KMS-11 (cell line): ENCODE measurements around the gene PMEPA1.
A peak's percentile ranks its signal among the peaks of the same experiment; 100 is the strongest.

Experiments
- H2AFZ ChIP-seq: fragments of 200-600 bp; sonication (generic); 2 replicates; pipeline ENCODE4 v1.6.1; 2016; ENCODE audit warnings: antibody characterized with exemption, mixed run types, low read depth
- H3K27ac ChIP-seq: fragments of 200-600 bp; sonication (generic); 2 replicates; pipeline ENCODE4 v1.6.1; 2016; ENCODE audit warnings: mild to moderate bottlenecking, mixed run types
- H3K27me3 ChIP-seq: fragments of 200-600 bp; sonication (generic); 2 replicates; pipeline ENCODE4 v1.6.1; 2017; ENCODE audit warnings: mild to moderate bottlenecking, low read depth, mixed run types, moderate library complexity; ENCODE audit not compliant: insufficient read depth
- H3K36me3 ChIP-seq: fragments of 200-600 bp; sonication (generic); 2 replicates; pipeline ENCODE4 v1.6.1; 2017; ENCODE audit warnings: mild to moderate bottlenecking, mixed run types; ENCODE audit not compliant: insufficient read depth
- H3K4me1 ChIP-seq: fragments of 200-600 bp; sonication (generic); 2 replicates; pipeline ENCODE4 v1.6.1; 2016; ENCODE audit warnings: mild to moderate bottlenecking, low read depth, mixed run types; ENCODE audit not compliant: poor library complexity, severe bottlenecking
- H3K4me2 ChIP-seq: fragments of 200-600 bp; sonication (generic); 2 replicates; pipeline ENCODE4 v1.7.0; 2016; ENCODE audit warnings: mild to moderate bottlenecking, mixed run types
- H3K4me3 ChIP-seq: fragments of 200-600 bp; sonication (generic); IDR thresholded peaks from 2 replicates; pipeline ENCODE4 v1.6.1; 2017; ENCODE audit warnings: low read depth, low read length, mixed read lengths; ENCODE audit not compliant: insufficient read depth
- H3K79me2 ChIP-seq: fragments of 200-600 bp; sonication (generic); 2 replicates; pipeline ENCODE4 v1.6.1; 2016; ENCODE audit warnings: low read depth, mixed run types; ENCODE audit not compliant: insufficient read depth
- H3K9ac ChIP-seq: fragments of 200-600 bp; sonication (generic); 2 replicates; pipeline ENCODE4 v1.6.1; 2016; ENCODE audit warnings: mild to moderate bottlenecking, mixed run types
- H4K20me1 ChIP-seq: fragments of 200-600 bp; sonication (generic); 2 replicates; pipeline ENCODE4 v1.6.1; 2016; ENCODE audit warnings: mild to moderate bottlenecking, mixed run types; ENCODE audit not compliant: insufficient read depth
- CTCF ChIP-seq: fragments of 200-600 bp; sonication (generic); conservative IDR thresholded peaks from 2 replicates; pipeline ENCODE4 v1.6.1; 2017; ENCODE audit warnings: low read depth, mild to moderate bottlenecking, antibody characterized with exemption, low read length, moderate library complexity, mixed read lengths

Gene PMEPA1

DNA sequence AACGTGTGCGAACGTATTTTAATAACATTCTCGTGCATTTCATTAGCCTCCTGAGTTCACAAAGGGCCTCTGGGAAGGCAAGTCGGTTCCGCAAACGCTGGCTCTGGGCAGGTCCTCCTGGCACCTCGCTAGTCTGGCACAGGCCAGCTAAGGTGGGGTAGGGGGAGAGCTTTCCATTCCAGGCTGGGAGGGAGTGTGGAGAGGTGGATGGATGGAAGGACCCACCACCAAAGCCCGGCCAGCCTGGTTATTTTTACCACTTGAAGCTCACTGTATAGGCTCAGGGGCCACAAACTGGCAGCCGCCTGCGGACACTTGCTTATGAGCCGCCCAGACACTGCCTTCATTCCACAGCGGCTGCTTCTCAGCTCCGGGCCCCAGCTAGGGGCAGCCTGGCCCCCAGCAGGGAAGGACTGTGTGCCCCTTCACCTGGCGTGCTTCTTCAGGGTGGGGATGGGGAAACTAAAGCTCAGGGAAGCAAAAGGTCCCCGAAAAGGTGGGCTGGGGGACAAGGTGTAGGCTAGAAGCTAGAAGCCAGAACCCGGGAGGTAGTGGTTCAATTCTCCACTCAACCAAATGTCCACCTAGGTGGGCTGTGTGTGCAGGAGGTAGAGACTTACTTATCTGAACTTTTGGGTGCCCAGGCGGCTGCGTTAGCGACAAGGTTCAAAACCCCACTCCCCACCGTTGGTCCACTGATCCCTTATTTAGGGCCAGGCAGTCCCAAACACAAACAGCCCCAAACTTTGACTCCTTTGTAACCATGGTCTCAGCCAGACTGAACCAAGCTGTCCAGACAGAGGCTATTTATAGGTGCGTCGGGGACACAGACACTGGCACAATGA, 1.7 kb downstream of the PMEPA1 start:
- no peaks in the 10 kb centered on the region for H3K36me3 ChIP-seq
- no peak overlapping the region for H3K4me3 ChIP-seq
- H3K9ac ChIP-seq: no peak overlapping the region
- no peak overlapping the region for H3K27ac ChIP-seq
- no peak overlapping the region for H2AFZ ChIP-seq
- no peaks in the 10 kb centered on the region for H3K27me3 ChIP-seq
- H3K4me2 ChIP-seq: peak overlapping the region; percentile 83
- H3K4me1 ChIP-seq: peaks cover 14% of the 10 kb centered on the region
- H4K20me1 ChIP-seq: no peaks in the 10 kb centered on the region
- TF ChIP-seq CTCF: no peak
- peaks cover 6% of the 10 kb centered on the region; the same call in 1 of the 2 replicates for H3K79me2 ChIP-seq

- Histone ChIP-seq H3K4me2 (no peak overlapping the region), H3K9ac (no peak overlapping the region), H2AFZ (no peak overlapping the region), H3K79me2 (peaks cover 6% of the 10 kb centered on the region; the same call in 1 of the 2 replicates), H3K36me3 (no peaks in the 10 kb centered on the region), H3K27me3 (no peaks in the 10 kb centered on the region), H3K4me1 (peaks cover 14% of the 10 kb centered on the region), H3K27ac (no peak overlapping the region), H3K4me3 (no peak overlapping the region), H4K20me1 (no peaks in the 10 kb centered on the region)
- no peak for TF ChIP-seq CTCF
Measured at GRCh38 chr20:57707320-57707719, 2.5 kb downstream of the PMEPA1 start.

GRCh38 chr20:57705127-57705899, 4.5 kb downstream of the PMEPA1 start:
- no peaks in the 10 kb centered on the region for H3K36me3 ChIP-seq
- no peak overlapping the region for H3K9ac ChIP-seq
- H3K79me2 ChIP-seq: peaks cover 6% of the 10 kb centered on the region; the same call in 1 of the 2 replicates

DNA sequence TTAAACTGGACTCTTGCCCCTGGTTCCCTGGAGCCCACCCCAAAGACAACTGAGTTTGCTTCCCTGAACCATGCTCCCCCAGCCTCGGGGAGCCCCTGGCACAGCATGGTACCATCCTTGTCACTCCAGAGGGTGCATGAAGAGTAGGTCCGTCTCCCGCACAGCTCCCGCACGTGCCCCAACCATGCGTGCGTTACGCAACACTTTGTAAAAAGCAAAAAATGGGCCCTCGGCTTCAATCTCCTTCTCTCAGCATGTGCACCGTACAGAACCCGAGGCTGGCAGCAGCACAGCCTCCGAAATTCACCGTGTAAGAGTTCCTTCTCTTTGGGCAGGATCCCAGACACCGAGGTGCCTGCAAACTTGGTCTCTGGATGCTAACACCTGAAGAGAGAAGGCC, 5.6 kb downstream of the PMEPA1 start:
- Histone ChIP-seq H3K27me3 (no peaks in the 10 kb centered on the region), H3K36me3 (no peaks in the 10 kb centered on the region), H3K9ac (no peak overlapping the region), H3K27ac (no peak overlapping the region), H3K4me1 (peaks cover 6% of the 10 kb centered on the region), H3K4me3 (no peak overlapping the region), H3K79me2 (peaks cover 6% of the 10 kb centered on the region; the same call in 1 of the 2 replicates), H4K20me1 (no peaks in the 10 kb centered on the region), H3K4me2 (no peak overlapping the region), H2AFZ (no peak overlapping the region)
- TF ChIP-seq CTCF: no peak

More at GRCh38 chr20:57705127-57705899, 4.5 kb downstream of the PMEPA1 start:
- no peaks in the 10 kb centered on the region for H3K27me3 ChIP-seq
- no peak overlapping the region for H2AFZ ChIP-seq
- no peak overlapping the region for H3K27ac ChIP-seq
- H4K20me1 ChIP-seq: no peaks in the 10 kb centered on the region
- TF ChIP-seq CTCF: no peak
- no peak overlapping the region for H3K4me3 ChIP-seq
- H3K4me1 ChIP-seq: peaks cover 6% of the 10 kb centered on the region
- H3K4me2 ChIP-seq: no peak overlapping the region
